HepG2 (cell line): ENCODE data around the gene NAV2. TPM values are rescaled to one million over a fixed set of nuclear protein-coding genes. Genes with fewer than 3 reads are reported as not detected.
A peak's percentile ranks its signal among the peaks of the same experiment; 100 is the strongest.

Experiments
- BCL6 ChIP-seq: IDR thresholded peaks from 2 replicates; pipeline ENCODE4 v1.6.1; 2016; ENCODE audit warnings: missing genetic modification reagents, missing compliant biosample characterization
- CREB1 ChIP-seq, 2 experiments: fragments of 450-650 bp in 1 of 2; IDR thresholded peaks; 2 replicates each; pipeline ENCODE4 v1.6.1; 2016 to 2017; ENCODE audit warnings: control low read depth in 1 of 2, mild to moderate bottlenecking in 1 of 2, missing compliant biosample characterization in 1 of 2, missing genetic modification characterization in 1 of 2
- ESRRA ChIP-seq: sonication (generic); formaldehyde crosslinking; IDR thresholded peaks from 2 replicates; pipeline ENCODE4 v1.5.1; 2020; ENCODE audit warnings: mild to moderate bottlenecking, low read depth, missing genetic modification reagents
- FOXP1 ChIP-seq, 2 experiments: fragments of 450-650 bp in 1 of 2; IDR thresholded peaks; 2 replicates each; pipeline ENCODE4 v1.6.1; 2017 to 2018; ENCODE audit warnings: antibody characterized with exemption in 1 of 2
- GATAD2A ChIP-seq: IDR thresholded peaks from 2 replicates; pipeline ENCODE4 v1.6.1; 2016
- GFI1 ChIP-seq: sonication (generic); formaldehyde crosslinking; IDR thresholded peaks from 2 replicates; pipeline ENCODE4 v1.5.0; 2020; ENCODE audit warnings: missing genetic modification reagents, mild to moderate bottlenecking, borderline replicate concordance
- HDAC2 ChIP-seq: sonication (generic); formaldehyde crosslinking; IDR thresholded peaks from 2 replicates; pipeline ENCODE4 v1.4.0; 2020; ENCODE audit warnings: missing genetic modification reagents
- HNRNPL ChIP-seq: fragments of 200-400 bp; formaldehyde crosslinking; IDR thresholded peaks from 2 replicates; pipeline ENCODE4 v1.6.1; 2017; ENCODE audit warnings: mild to moderate bottlenecking, low read depth, low read length
- JARID2 ChIP-seq: sonication (generic); formaldehyde crosslinking; IDR thresholded peaks from 2 replicates; pipeline ENCODE4 v1.8.1; 2023; ENCODE audit warnings: missing genetic modification reagents, inconsistent platforms; ENCODE audit not compliant: insufficient replicate concordance
- KLF16 ChIP-seq, 2 experiments: sonication (generic) in 1 of 2; formaldehyde crosslinking in 1 of 2; IDR thresholded peaks; 2 replicates each; pipeline versions ENCODE4 v1.6.1 to v1.8.0; 2016 to 2023; ENCODE audit warnings: missing genetic modification reagents in 2 of 2, missing compliant biosample characterization in 1 of 2
- MIXL1 ChIP-seq: IDR thresholded peaks from 2 replicates; pipeline ENCODE4 v1.6.1; 2016
- NFIC ChIP-seq: IDR thresholded peaks from 2 replicates; pipeline ENCODE4 v1.6.1; 2012; ENCODE audit warnings: mild to moderate bottlenecking, low read length, inconsistent platforms
- ONECUT2 ChIP-seq: sonication (generic); formaldehyde crosslinking; IDR thresholded peaks from 2 replicates; pipeline ENCODE4 v1.4.0; 2020; ENCODE audit warnings: missing genetic modification reagents
- TARDBP ChIP-seq: sonication (generic); formaldehyde crosslinking; IDR thresholded peaks from 2 replicates; pipeline ENCODE4 v1.8.0; 2022; ENCODE audit warnings: mild to moderate bottlenecking, missing genetic modification reagents
- ZFP36L2 ChIP-seq: sonication (generic); formaldehyde crosslinking; IDR thresholded peaks from 2 replicates; pipeline ENCODE4 v1.4.0; 2020; ENCODE audit warnings: missing genetic modification reagents
- polyA plus RNA-seq, 8 experiments: library from polyadenylated mRNA; depleted of rRNA in 3 of 8; stranded (reverse) in 7 of 8; unstranded in 1 of 8; fragments of >200 nt; fragmentation: Illumina TruSeq in 4 of 8; extraction: Trizol in 4 of 8; gene quantifications; 2 replicates each; pipeline versions ENCODE4 v1.2.1 to v1.2.3, GENCODE V29; 2011 to 2016; ENCODE audit warnings: low read depth in 4 of 8, missing spikeins in 1 of 8, mixed read lengths in 1 of 8; ENCODE audit not compliant: insufficient read depth in 1 of 8
- total RNA-seq, 5 experiments: library from RNA; depleted of rRNA; stranded (reverse); fragments of >200 nt; fragmentation: Illumina TruSeq; extraction: Trizol; gene quantifications; 2 replicates each; pipeline ENCODE4 v1.2.3, GENCODE V29; 2016; ENCODE audit warnings: low read depth in 1 of 5
- TF ChIP-seq, protein P1 (sequence below): IDR thresholded peaks from 2 replicates; pipeline ENCODE4 v1.4.0; 2020; ENCODE audit warnings: mild to moderate bottlenecking, missing genetic modification reagents
- TF ChIP-seq, protein P2 (sequence below): sonication (generic); formaldehyde crosslinking; IDR thresholded peaks from 2 replicates; pipeline ENCODE4 v1.8.1; 2023; ENCODE audit warnings: mild to moderate bottlenecking, missing genetic modification reagents
- TF ChIP-seq, protein P3 (sequence below): sonication (generic); formaldehyde crosslinking; IDR thresholded peaks from 2 replicates; pipeline ENCODE4 v1.9.0; 2022; ENCODE audit warnings: missing genetic modification reagents, mild to moderate bottlenecking, borderline replicate concordance
- TF ChIP-seq, protein P4 (sequence below): sonication (generic); formaldehyde crosslinking; conservative IDR thresholded peaks from 2 replicates; pipeline ENCODE4 v1.4.0; 2020; ENCODE audit warnings: mild to moderate bottlenecking, missing genetic modification reagents, moderate library complexity

Gene NAV2
- total and polyA plus RNA-seq, 2 of the 13 experiments (the other 11 are each of a cell fraction or from before 2014, with no cell fraction given): 9.3 to 34.6 TPM

DNA sequence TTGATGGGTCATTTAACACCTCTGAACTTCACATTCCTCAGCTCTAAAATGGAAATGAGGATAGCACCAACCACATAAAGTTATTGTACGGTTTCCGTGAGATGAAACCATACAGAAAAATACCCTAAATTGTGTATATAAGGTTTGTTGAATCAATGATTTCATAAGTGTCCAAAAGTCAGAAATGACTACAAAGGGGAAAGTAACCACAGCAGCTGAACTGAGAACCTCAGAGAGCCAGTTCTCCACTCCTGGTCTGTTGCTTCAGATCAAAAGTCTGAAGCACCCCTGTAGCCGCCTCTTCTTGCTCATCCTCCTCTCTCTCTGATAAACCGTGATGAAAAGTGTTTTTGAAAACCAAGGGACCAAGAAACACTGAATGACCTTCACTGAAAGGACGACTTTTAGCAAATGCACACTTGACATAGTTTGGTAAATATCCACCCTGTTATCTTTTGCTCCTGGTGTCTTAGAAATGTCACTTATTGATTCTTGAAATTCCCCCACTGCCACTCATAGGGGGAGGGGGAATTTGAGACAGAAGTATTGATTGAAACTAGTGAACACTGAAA is 194.5 kb downstream of the NAV2 start (continued):
- TF ChIP-seq, protein P1, sequence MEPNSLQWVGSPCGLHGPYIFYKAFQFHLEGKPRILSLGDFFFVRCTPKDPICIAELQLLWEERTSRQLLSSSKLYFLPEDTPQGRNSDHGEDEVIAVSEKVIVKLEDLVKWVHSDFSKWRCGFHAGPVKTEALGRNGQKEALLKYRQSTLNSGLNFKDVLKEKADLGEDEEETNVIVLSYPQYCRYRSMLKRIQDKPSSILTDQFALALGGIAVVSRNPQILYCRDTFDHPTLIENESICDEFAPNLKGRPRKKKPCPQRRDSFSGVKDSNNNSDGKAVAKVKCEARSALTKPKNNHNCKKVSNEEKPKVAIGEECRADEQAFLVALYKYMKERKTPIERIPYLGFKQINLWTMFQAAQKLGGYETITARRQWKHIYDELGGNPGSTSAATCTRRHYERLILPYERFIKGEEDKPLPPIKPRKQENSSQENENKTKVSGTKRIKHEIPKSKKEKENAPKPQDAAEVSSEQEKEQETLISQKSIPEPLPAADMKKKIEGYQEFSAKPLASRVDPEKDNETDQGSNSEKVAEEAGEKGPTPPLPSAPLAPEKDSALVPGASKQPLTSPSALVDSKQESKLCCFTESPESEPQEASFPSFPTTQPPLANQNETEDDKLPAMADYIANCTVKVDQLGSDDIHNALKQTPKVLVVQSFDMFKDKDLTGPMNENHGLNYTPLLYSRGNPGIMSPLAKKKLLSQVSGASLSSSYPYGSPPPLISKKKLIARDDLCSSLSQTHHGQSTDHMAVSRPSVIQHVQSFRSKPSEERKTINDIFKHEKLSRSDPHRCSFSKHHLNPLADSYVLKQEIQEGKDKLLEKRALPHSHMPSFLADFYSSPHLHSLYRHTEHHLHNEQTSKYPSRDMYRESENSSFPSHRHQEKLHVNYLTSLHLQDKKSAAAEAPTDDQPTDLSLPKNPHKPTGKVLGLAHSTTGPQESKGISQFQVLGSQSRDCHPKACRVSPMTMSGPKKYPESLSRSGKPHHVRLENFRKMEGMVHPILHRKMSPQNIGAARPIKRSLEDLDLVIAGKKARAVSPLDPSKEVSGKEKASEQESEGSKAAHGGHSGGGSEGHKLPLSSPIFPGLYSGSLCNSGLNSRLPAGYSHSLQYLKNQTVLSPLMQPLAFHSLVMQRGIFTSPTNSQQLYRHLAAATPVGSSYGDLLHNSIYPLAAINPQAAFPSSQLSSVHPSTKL (CRISPR knock-in tag): peak; percentile 76
- TF ChIP-seq ESRRA: peak; percentile 91
- TF ChIP-seq TARDBP (CRISPR knock-in tag): 0 out of 2 replicates have a peak, but pooled peaks have one; percentile 14
- TF ChIP-seq, protein P2, sequence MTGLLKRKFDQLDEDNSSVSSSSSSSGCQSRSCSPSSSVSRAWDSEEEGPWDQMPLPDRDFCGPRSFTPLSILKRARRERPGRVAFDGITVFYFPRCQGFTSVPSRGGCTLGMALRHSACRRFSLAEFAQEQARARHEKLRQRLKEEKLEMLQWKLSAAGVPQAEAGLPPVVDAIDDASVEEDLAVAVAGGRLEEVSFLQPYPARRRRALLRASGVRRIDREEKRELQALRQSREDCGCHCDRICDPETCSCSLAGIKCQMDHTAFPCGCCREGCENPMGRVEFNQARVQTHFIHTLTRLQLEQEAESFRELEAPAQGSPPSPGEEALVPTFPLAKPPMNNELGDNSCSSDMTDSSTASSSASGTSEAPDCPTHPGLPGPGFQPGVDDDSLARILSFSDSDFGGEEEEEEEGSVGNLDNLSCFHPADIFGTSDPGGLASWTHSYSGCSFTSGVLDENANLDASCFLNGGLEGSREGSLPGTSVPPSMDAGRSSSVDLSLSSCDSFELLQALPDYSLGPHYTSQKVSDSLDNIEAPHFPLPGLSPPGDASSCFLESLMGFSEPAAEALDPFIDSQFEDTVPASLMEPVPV (CRISPR knock-in tag): 0 out of 2 replicates have a peak, but pooled peaks have one; percentile 19
- no peak for TF ChIP-seq HNRNPL
- peak; percentile 85 for TF ChIP-seq BCL6
- peak; percentile 91 for TF ChIP-seq GATAD2A (CRISPR knock-in tag)
- TF ChIP-seq GFI1 (CRISPR knock-in tag): peak; percentile 43; the same call in 1 of the 2 replicates
- TF ChIP-seq CREB1 (IDR thresholded peaks at IDR 0.05): no peak
- 0 out of 2 replicates have a peak, but pooled peaks have one; percentile 53 for TF ChIP-seq CREB1 (CRISPR knock-in tag; IDR thresholded peaks at IDR 0.05)
- TF ChIP-seq, protein P3, sequence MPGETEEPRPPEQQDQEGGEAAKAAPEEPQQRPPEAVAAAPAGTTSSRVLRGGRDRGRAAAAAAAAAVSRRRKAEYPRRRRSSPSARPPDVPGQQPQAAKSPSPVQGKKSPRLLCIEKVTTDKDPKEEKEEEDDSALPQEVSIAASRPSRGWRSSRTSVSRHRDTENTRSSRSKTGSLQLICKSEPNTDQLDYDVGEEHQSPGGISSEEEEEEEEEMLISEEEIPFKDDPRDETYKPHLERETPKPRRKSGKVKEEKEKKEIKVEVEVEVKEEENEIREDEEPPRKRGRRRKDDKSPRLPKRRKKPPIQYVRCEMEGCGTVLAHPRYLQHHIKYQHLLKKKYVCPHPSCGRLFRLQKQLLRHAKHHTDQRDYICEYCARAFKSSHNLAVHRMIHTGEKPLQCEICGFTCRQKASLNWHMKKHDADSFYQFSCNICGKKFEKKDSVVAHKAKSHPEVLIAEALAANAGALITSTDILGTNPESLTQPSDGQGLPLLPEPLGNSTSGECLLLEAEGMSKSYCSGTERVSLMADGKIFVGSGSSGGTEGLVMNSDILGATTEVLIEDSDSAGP (CRISPR knock-in tag): no peak
- TF ChIP-seq, protein P4, sequence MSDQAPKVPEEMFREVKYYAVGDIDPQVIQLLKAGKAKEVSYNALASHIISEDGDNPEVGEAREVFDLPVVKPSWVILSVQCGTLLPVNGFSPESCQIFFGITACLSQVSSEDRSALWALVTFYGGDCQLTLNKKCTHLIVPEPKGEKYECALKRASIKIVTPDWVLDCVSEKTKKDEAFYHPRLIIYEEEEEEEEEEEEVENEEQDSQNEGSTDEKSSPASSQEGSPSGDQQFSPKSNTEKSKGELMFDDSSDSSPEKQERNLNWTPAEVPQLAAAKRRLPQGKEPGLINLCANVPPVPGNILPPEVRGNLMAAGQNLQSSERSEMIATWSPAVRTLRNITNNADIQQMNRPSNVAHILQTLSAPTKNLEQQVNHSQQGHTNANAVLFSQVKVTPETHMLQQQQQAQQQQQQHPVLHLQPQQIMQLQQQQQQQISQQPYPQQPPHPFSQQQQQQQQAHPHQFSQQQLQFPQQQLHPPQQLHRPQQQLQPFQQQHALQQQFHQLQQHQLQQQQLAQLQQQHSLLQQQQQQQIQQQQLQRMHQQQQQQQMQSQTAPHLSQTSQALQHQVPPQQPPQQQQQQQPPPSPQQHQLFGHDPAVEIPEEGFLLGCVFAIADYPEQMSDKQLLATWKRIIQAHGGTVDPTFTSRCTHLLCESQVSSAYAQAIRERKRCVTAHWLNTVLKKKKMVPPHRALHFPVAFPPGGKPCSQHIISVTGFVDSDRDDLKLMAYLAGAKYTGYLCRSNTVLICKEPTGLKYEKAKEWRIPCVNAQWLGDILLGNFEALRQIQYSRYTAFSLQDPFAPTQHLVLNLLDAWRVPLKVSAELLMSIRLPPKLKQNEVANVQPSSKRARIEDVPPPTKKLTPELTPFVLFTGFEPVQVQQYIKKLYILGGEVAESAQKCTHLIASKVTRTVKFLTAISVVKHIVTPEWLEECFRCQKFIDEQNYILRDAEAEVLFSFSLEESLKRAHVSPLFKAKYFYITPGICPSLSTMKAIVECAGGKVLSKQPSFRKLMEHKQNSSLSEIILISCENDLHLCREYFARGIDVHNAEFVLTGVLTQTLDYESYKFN (CRISPR knock-in tag): peak; percentile 87
- peak; percentile 82; the same call in 1 of the 2 replicates for TF ChIP-seq NFIC
- peak; percentile 91 for TF ChIP-seq ONECUT2 (CRISPR knock-in tag)
- TF ChIP-seq HDAC2 (CRISPR knock-in tag): 0 out of 2 replicates have a peak, but pooled peaks have one; percentile 16
- no peak for TF ChIP-seq FOXP1 (IDR thresholded peaks at IDR 0.05)
- TF ChIP-seq FOXP1 (CRISPR knock-in tag; IDR thresholded peaks at IDR 0.05): peak; percentile 62; the same call in 1 of the 2 replicates
- 0 out of 2 replicates have a peak, but pooled peaks have one; percentile 47 for TF ChIP-seq MIXL1 (CRISPR knock-in tag)
- no peak for TF ChIP-seq KLF16 (CRISPR knock-in tag; IDR thresholded peaks at IDR 0.05)
- no peak for TF ChIP-seq ZFP36L2 (CRISPR knock-in tag)
- TF ChIP-seq JARID2: no peak
